ENCODE results near the gene C2orf49. TPM values are rescaled to one million over a fixed set of nuclear protein-coding genes. Genes with fewer than 3 reads are reported as not detected.

The C2orf49 gene
- total RNA-seq, 1 experiment from 2014 or later = 20.0 TPM

- no TSS peak for BruUV-seq (replicated peaks)
- ChIA-PET POLR2A (no interaction called here), CTCF (interaction anchor here (0.6 kb wide), 1 partner anchor 66 kb away, joined by 3 read pairs; no protein-coding TSS in a partner anchor)
- no peaks in the 10 kb centered on the region for H3K9me3 ChIP-seq (ENCODE audit: control insufficient read depth, insufficient read depth, low read depth, low read length)
- in situ Hi-C loops (cut with HindIII; ENCODE audit: low pct_unique_long_range_greater_than_20kb, low sequenced_read_pairs) (no loop called here), intact Hi-C loops (cut with micrococcal nuclease; ENCODE audit: unreplicated experiment) (no loop called here)
- H3K4me1 ChIP-seq (ENCODE audit: control insufficient read depth, insufficient read depth, low read length) = peaks cover 29% of the 10 kb centered on the region
- no peaks in the 10 kb centered on the region for H3K27me3 ChIP-seq (ENCODE audit: control insufficient read depth, insufficient read depth, low read length)
- no peak overlapping the region for H3K4me3 ChIP-seq (ENCODE audit: low read depth in 2 of 2, low read length in 2 of 2)
- TF ChIP-seq SIN3A (IDR thresholded peaks at IDR 0.05; ENCODE audit: borderline replicate concordance, insufficient read depth, low read depth, low read length) = no peak
- ATAC-seq = no peak
- H3K27ac ChIP-seq (ENCODE audit: low read length) = no peak overlapping the region
- DNase-seq (ENCODE audit: low read depth, low spot score) = no peak
- H3K36me3 ChIP-seq (ENCODE audit: control insufficient read depth, insufficient read depth, low read length) = no peaks in the 10 kb centered on the region
Observed at GRCh38 chr2:105324101-105324500, 13.2 kb upstream of the C2orf49 start.

- DNase-seq (ENCODE audit: low read depth, low spot score) (no peak), ATAC-seq (no peak)
- intact Hi-C loops (cut with micrococcal nuclease; ENCODE audit: unreplicated experiment) = no loop called here
- no peak for TF ChIP-seq CTCF (IDR thresholded peaks at IDR 0.05)
- no peak for TF ChIP-seq TCF7L2 (IDR thresholded peaks at IDR 0.05; ENCODE audit: low read depth, low read length)
- no peak for TF ChIP-seq REST (IDR thresholded peaks at IDR 0.05; ENCODE audit: insufficient read depth in 1 of 2, low read depth in 2 of 2, low read length in 1 of 2)
- no peak for TF ChIP-seq POLR2AphosphoS5 (IDR thresholded peaks at IDR 0.05; ENCODE audit: low read depth, low read length)
- no peak for TF ChIP-seq SIN3A (IDR thresholded peaks at IDR 0.05; ENCODE audit: borderline replicate concordance, insufficient read depth, low read depth, low read length)
- H3K27ac ChIP-seq (ENCODE audit: low read length) = no peak overlapping the region
- BruUV-seq (replicated peaks) = no TSS peak
- ChIA-PET POLR2A (interaction anchor here (0.7 kb wide), 1 partner anchor 43 kb away, joined by 3 read pairs; no protein-coding TSS in a partner anchor), CTCF (interaction anchor here (0.6 kb wide), 1 partner anchor 66 kb away, joined by 3 read pairs; no protein-coding TSS in a partner anchor)
- no peaks in the 10 kb centered on the region for H3K27me3 ChIP-seq (ENCODE audit: control insufficient read depth, insufficient read depth, low read length)
- peaks cover 29% of the 10 kb centered on the region for H3K4me1 ChIP-seq (ENCODE audit: control insufficient read depth, insufficient read depth, low read length)
- no peak overlapping the region for H3K4me3 ChIP-seq (ENCODE audit: low read depth in 2 of 2, low read length in 2 of 2)
- H3K9me3 ChIP-seq (ENCODE audit: control insufficient read depth, insufficient read depth, low read depth, low read length) = no peaks in the 10 kb centered on the region
- in situ Hi-C loops (cut with HindIII; ENCODE audit: low pct_unique_long_range_greater_than_20kb, low sequenced_read_pairs) = no loop called here
- H3K36me3 ChIP-seq (ENCODE audit: control insufficient read depth, insufficient read depth, low read length) = no peaks in the 10 kb centered on the region
Observed at GRCh38 chr2:105324732-105325131, 12.6 kb upstream of the C2orf49 start.

GRCh38 chr2:105325389-105325963 lies 11.9 kb upstream of the C2orf49 start:
- Histone ChIP-seq H3K36me3 (ENCODE audit: control insufficient read depth, insufficient read depth, low read length) (no peaks in the 10 kb centered on the region), H3K27me3 (ENCODE audit: control insufficient read depth, insufficient read depth, low read length) (no peaks in the 10 kb centered on the region), H3K4me3 (ENCODE audit: low read depth in 2 of 2, low read length in 2 of 2) (no peak overlapping the region), H3K27ac (ENCODE audit: low read length) (no peak overlapping the region), H3K4me1 (ENCODE audit: control insufficient read depth, insufficient read depth, low read length) (peaks cover 34% of the 10 kb centered on the region), H3K9me3 (ENCODE audit: control insufficient read depth, insufficient read depth, low read depth, low read length) (no peaks in the 10 kb centered on the region)
- ATAC-seq (no peak), DNase-seq (ENCODE audit: low read depth, low spot score) (no peak)
- intact Hi-C loops (cut with micrococcal nuclease; ENCODE audit: unreplicated experiment) = no loop called here
- CTCF ChIA-PET = no interaction called here
- in situ Hi-C loops (cut with HindIII; ENCODE audit: low pct_unique_long_range_greater_than_20kb, low sequenced_read_pairs) = no loop called here
- POLR2A ChIA-PET = interaction anchor here (0.7 kb wide), 1 partner anchor 42 kb away, joined by 3 read pairs; no protein-coding TSS in a partner anchor
- no TSS peak for BruUV-seq (replicated peaks)
- TF ChIP-seq TCF7L2 (IDR thresholded peaks at IDR 0.05; ENCODE audit: low read depth, low read length) (no peak), SIN3A (IDR thresholded peaks at IDR 0.05; ENCODE audit: borderline replicate concordance, insufficient read depth, low read depth, low read length) (no peak), REST (IDR thresholded peaks at IDR 0.05; ENCODE audit: insufficient read depth in 1 of 2, low read depth in 2 of 2, low read length in 1 of 2) (no peak), CTCF (IDR thresholded peaks at IDR 0.05) (no peak), POLR2AphosphoS5 (IDR thresholded peaks at IDR 0.05; ENCODE audit: low read depth, low read length) (no peak)

Data from Panc1 (cell line).